NCI-H345 treated with DMSO at 0.1 percent for 48 hours (cell line): ENCODE results near the gene PPID.
"Not testable (repeated sequence)": the region's sequence is repeated elsewhere in the genome, so short reads cannot be mapped to it uniquely, and the experiment has no call there.

ENCODE experiments used
- DNase-seq: peaks from one replicate; lab custom pipeline; 2025; ENCODE audit not compliant: unreplicated experiment; lab: John Stamatoyannopoulos, UW

Gene PPID

GRCh38 chr4:158738866-158739265, 15.7 kb upstream of the PPID start:
- DNase-seq = no peak

- peak; percentile 17 for DNase-seq
These were observed 6.7 kb upstream of the PPID start for GRCh38 chr4:158729716-158730559.

- no peak for DNase-seq
These were observed 5.0 kb upstream of the PPID start for GRCh38 chr4:158728236-158728635.

- no peak for DNase-seq
These were observed 3.4 kb upstream of the PPID start for GRCh38 chr4:158726633-158727032.

- no peak for DNase-seq
These were observed 1.4 kb upstream of the PPID start for GRCh38 chr4:158724637-158725036.

- no peak for DNase-seq
These were observed 792 bp downstream of the PPID start for GRCh38 chr4:158722291-158722916.

GRCh38 chr4:158721680-158722079, 1.5 kb downstream of the PPID start:
- no peak for DNase-seq

- no peak for DNase-seq
These were observed 7.4 kb downstream of the PPID start for GRCh38 chr4:158715802-158716201.

- no peak for DNase-seq
These were observed 8.3 kb downstream of the PPID start for GRCh38 chr4:158714937-158715336.

GRCh38 chr4:158712622-158713021, 10.6 kb downstream of the PPID start:
- DNase-seq = not testable (repeated sequence)

GRCh38 chr4:158710814-158711213, 12.4 kb downstream of the PPID start:
- no peak for DNase-seq

- no peak for DNase-seq
These were observed 18.9 kb downstream of the PPID start for GRCh38 chr4:158704274-158704673.

- no peak for DNase-seq
These were observed 34.4 kb downstream of the PPID start for GRCh38 chr4:158688813-158689212.

GRCh38 chr4:158682066-158682465, 41.1 kb downstream of the PPID start:
- no peak for DNase-seq

GRCh38 chr4:158681629-158682028, 41.6 kb downstream of the PPID start:
- no peak for DNase-seq

GRCh38 chr4:158678767-158679166, 44.4 kb downstream of the PPID start:
- DNase-seq = no peak

GRCh38 chr4:158676076-158676475, 47.1 kb downstream of the PPID start:
- DNase-seq = no peak

- no peak for DNase-seq
These were observed 49.6 kb downstream of the PPID start for GRCh38 chr4:158673633-158674032.

- DNase-seq = peak; percentile 99
These were observed 51.0 kb downstream of the PPID start, which contains the start of gene ETFDH for GRCh38 chr4:158671915-158672806. TSS of gene ETFDH (plus strand) at chr4:158672296. CDS start at chr4:158672457, 161 bp downstream.

- DNase-seq = no peak
These were observed 51.6 kb downstream of the PPID start, which contains the start of gene C4orf46 for GRCh38 chr4:158671665-158671914. TSS of gene C4orf46 (minus strand) at chr4:158671887. CDS start at chr4:158671801, 86 bp downstream.

GRCh38 chr4:158670975-158671664, 52.1 kb downstream of the PPID start:
- DNase-seq = peak; percentile 84
